ENCODE results near the gene PRPF4.

DNA sequence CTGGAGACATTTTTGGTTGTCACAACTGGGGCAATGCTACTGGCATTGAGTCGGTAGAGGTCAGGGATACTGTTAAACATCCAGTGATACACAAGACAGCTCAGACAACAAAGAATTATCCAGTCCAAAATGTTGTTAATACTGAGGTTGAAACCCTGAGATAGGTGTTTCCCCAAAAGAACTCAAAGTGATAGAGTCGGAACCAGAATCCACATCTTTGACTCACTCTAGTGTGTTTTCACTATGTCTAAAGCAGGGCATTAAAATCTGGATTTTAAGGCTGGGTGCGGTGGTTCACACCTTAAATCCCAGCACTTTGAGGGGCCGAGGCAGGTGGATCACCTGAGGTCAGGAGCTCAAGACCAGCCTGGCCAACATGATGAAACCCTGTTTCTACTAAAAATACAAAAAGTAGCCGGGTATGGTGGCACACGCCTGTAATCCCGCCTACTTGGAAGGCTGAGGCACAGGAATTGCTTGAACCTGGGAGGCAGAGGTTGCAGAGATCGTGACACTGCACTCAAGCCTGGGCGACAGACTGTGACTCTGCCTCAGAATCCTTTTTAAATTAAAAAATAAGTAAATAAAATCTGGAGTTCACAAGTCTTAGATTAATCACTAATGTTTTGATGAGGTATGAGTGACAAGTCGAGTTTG lies 37.1 kb upstream of the PRPF4 start:
- TF ChIP-seq, protein P1, sequence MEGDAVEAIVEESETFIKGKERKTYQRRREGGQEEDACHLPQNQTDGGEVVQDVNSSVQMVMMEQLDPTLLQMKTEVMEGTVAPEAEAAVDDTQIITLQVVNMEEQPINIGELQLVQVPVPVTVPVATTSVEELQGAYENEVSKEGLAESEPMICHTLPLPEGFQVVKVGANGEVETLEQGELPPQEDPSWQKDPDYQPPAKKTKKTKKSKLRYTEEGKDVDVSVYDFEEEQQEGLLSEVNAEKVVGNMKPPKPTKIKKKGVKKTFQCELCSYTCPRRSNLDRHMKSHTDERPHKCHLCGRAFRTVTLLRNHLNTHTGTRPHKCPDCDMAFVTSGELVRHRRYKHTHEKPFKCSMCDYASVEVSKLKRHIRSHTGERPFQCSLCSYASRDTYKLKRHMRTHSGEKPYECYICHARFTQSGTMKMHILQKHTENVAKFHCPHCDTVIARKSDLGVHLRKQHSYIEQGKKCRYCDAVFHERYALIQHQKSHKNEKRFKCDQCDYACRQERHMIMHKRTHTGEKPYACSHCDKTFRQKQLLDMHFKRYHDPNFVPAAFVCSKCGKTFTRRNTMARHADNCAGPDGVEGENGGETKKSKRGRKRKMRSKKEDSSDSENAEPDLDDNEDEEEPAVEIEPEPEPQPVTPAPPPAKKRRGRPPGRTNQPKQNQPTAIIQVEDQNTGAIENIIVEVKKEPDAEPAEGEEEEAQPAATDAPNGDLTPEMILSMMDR (IDR thresholded peaks at IDR 0.05), result no peak
- no peak for TF ChIP-seq POLR2A (IDR thresholded peaks at IDR 0.05)
